Stimulated activated effector memory CD8-positive, alpha-beta T cell treated with anti-CD3 and anti-CD28 coated beads, Interleukin-12 subunit alpha, Interleukin-12 subunit beta, amount 100 ng/mL, for 72 hours (primary cell): Measurements from ENCODE around the gene SEMA3E.

Experiments used
- ATAC-seq: fragments of 150-1000 bp; cut with Tn5 transposase; 2 replicates; pipeline ENCODE4 v1.10.0; 2021
- DNase-seq, 2 donors: peaks; one replicate each; pipeline ENCODE4 v3.0.0; 2021 to 2022; ENCODE audit warnings: low spot score in 2 of 2
- H3K27ac Mint-ChIP-seq: one replicate; pipeline ENCODE4 v1.8.0; 2022; ENCODE audit warnings: mild to moderate bottlenecking, mixed read lengths
- H3K36me3 Mint-ChIP-seq: one replicate; pipeline ENCODE4 v1.8.0; 2022; ENCODE audit warnings: mild to moderate bottlenecking, mixed read lengths
- H3K4me1 Mint-ChIP-seq: one replicate; pipeline ENCODE4 v1.8.0; 2022; ENCODE audit warnings: mixed read lengths
- H3K4me3 Mint-ChIP-seq: one replicate; pipeline ENCODE4 v1.8.0; 2022; ENCODE audit warnings: mild to moderate bottlenecking, mixed read lengths
- H3K9me3 Mint-ChIP-seq: one replicate; pipeline ENCODE4 v1.8.0; 2022; ENCODE audit warnings: mixed read lengths

The SEMA3E gene

GRCh38 chr7:83547526-83547925 lies 101.4 kb downstream of the SEMA3E start:
- ATAC-seq (no peak), DNase-seq (no peak)
- Mint-ChIP-seq H3K4me3 (no peak overlapping the region), H3K27ac (no peak overlapping the region), H3K9me3 (peaks cover 18% of the 10 kb centered on the region), H3K4me1 (no peaks in the 10 kb centered on the region), H3K36me3 (no peaks in the 10 kb centered on the region)

- no peaks in the 10 kb centered on the region for H3K36me3 Mint-ChIP-seq
- no peak overlapping the region for H3K27ac Mint-ChIP-seq
- DNase-seq: no peak
Observed at GRCh38 chr7:83546586-83546985, 102.4 kb downstream of the SEMA3E start.

GRCh38 chr7:83541187-83541960 lies 107.6 kb downstream of the SEMA3E start:
- ATAC-seq: no peak
- Mint-ChIP-seq H3K36me3 (no peaks in the 10 kb centered on the region), H3K9me3 (peaks cover 22% of the 10 kb centered on the region), H3K27ac (no peak overlapping the region), H3K4me1 (no peaks in the 10 kb centered on the region), H3K4me3 (no peak overlapping the region)
- DNase-seq: no peak

More at GRCh38 chr7:83546586-83546985, 102.4 kb downstream of the SEMA3E start:
- H3K4me1 Mint-ChIP-seq: no peaks in the 10 kb centered on the region
- H3K9me3 Mint-ChIP-seq: peaks cover 21% of the 10 kb centered on the region
- ATAC-seq: no peak
- H3K4me3 Mint-ChIP-seq: no peak overlapping the region

- Mint-ChIP-seq H3K9me3 (peaks cover 11% of the 10 kb centered on the region), H3K27ac (no peak overlapping the region), H3K36me3 (no peaks in the 10 kb centered on the region), H3K4me3 (no peak overlapping the region), H3K4me1 (no peaks in the 10 kb centered on the region)
- ATAC-seq (no peak), DNase-seq (no peak)
Observed at GRCh38 chr7:83534488-83534887, 114.5 kb downstream of the SEMA3E start.

- H3K27ac Mint-ChIP-seq: no peak overlapping the region
- ATAC-seq: no peak
- H3K4me1 Mint-ChIP-seq: no peaks in the 10 kb centered on the region
- peaks cover 5% of the 10 kb centered on the region for H3K9me3 Mint-ChIP-seq
- no peaks in the 10 kb centered on the region for H3K36me3 Mint-ChIP-seq
- DNase-seq: no peak
- no peak overlapping the region for H3K4me3 Mint-ChIP-seq
Observed at GRCh38 chr7:83532219-83532618, 116.7 kb downstream of the SEMA3E start.

- Mint-ChIP-seq H3K36me3 (no peaks in the 10 kb centered on the region), H3K4me1 (no peaks in the 10 kb centered on the region), H3K27ac (no peak overlapping the region), H3K4me3 (no peak overlapping the region), H3K9me3 (peaks cover 5% of the 10 kb centered on the region)
- ATAC-seq (no peak), DNase-seq (no peak)
Observed at GRCh38 chr7:83531766-83532165, 117.2 kb downstream of the SEMA3E start.

GRCh38 chr7:83528925-83529423 lies 120.0 kb downstream of the SEMA3E start:
- no peak overlapping the region for H3K27ac Mint-ChIP-seq
- peaks cover 9% of the 10 kb centered on the region for H3K9me3 Mint-ChIP-seq
- no peak for ATAC-seq
- H3K4me1 Mint-ChIP-seq: no peaks in the 10 kb centered on the region
- no peak for DNase-seq
- H3K4me3 Mint-ChIP-seq: no peak overlapping the region
- no peaks in the 10 kb centered on the region for H3K36me3 Mint-ChIP-seq

GRCh38 chr7:83524277-83525075 lies 124.5 kb downstream of the SEMA3E start:
- DNase-seq: no peak
- Mint-ChIP-seq H3K27ac (no peak overlapping the region), H3K36me3 (no peaks in the 10 kb centered on the region), H3K9me3 (peaks cover 12% of the 10 kb centered on the region), H3K4me3 (no peak overlapping the region), H3K4me1 (no peaks in the 10 kb centered on the region)
- ATAC-seq: no peak

GRCh38 chr7:83520726-83521125 lies 128.2 kb downstream of the SEMA3E start:
- H3K36me3 Mint-ChIP-seq: no peaks in the 10 kb centered on the region
- no peak overlapping the region for H3K4me3 Mint-ChIP-seq
- H3K4me1 Mint-ChIP-seq: no peaks in the 10 kb centered on the region
- H3K9me3 Mint-ChIP-seq: peaks cover 22% of the 10 kb centered on the region
- ATAC-seq (no peak), DNase-seq (no peak)
- no peak overlapping the region for H3K27ac Mint-ChIP-seq

GRCh38 chr7:83519240-83519639 lies 129.7 kb downstream of the SEMA3E start:
- no peaks in the 10 kb centered on the region for H3K4me1 Mint-ChIP-seq
- ATAC-seq (no peak), DNase-seq (no peak)
- H3K27ac Mint-ChIP-seq: no peak overlapping the region
- no peaks in the 10 kb centered on the region for H3K36me3 Mint-ChIP-seq
- H3K9me3 Mint-ChIP-seq: peaks cover 17% of the 10 kb centered on the region
- no peak overlapping the region for H3K4me3 Mint-ChIP-seq

GRCh38 chr7:83517035-83517700 lies 131.8 kb downstream of the SEMA3E start:
- Mint-ChIP-seq H3K27ac (no peak overlapping the region), H3K9me3 (peaks cover 13% of the 10 kb centered on the region), H3K4me1 (no peaks in the 10 kb centered on the region), H3K36me3 (no peaks in the 10 kb centered on the region), H3K4me3 (no peak overlapping the region)
- DNase-seq (no peak), ATAC-seq (no peak)

GRCh38 chr7:83514977-83515376 lies 134.0 kb downstream of the SEMA3E start:
- Mint-ChIP-seq H3K36me3 (no peaks in the 10 kb centered on the region), H3K9me3 (peaks cover 15% of the 10 kb centered on the region), H3K4me3 (no peak overlapping the region), H3K4me1 (no peaks in the 10 kb centered on the region), H3K27ac (no peak overlapping the region)
- DNase-seq (no peak), ATAC-seq (no peak)

GRCh38 chr7:83509255-83510021 lies 139.5 kb downstream of the SEMA3E start:
- Mint-ChIP-seq H3K9me3 (peaks cover 9% of the 10 kb centered on the region), H3K4me1 (no peaks in the 10 kb centered on the region), H3K4me3 (no peak overlapping the region), H3K36me3 (no peaks in the 10 kb centered on the region), H3K27ac (no peak overlapping the region)
- ATAC-seq: no peak
- DNase-seq: no peak

- no peaks in the 10 kb centered on the region for H3K36me3 Mint-ChIP-seq
- peaks cover 13% of the 10 kb centered on the region for H3K9me3 Mint-ChIP-seq
- H3K4me3 Mint-ChIP-seq: no peak overlapping the region
- DNase-seq (no peak), ATAC-seq (no peak)
- H3K4me1 Mint-ChIP-seq: no peaks in the 10 kb centered on the region
- no peak overlapping the region for H3K27ac Mint-ChIP-seq
Observed at GRCh38 chr7:83504330-83504729, 144.6 kb downstream of the SEMA3E start.

- ATAC-seq: no peak
- no peaks in the 10 kb centered on the region for H3K36me3 Mint-ChIP-seq
- H3K9me3 Mint-ChIP-seq: peaks cover 13% of the 10 kb centered on the region
- no peak for DNase-seq
- no peak overlapping the region for H3K4me3 Mint-ChIP-seq
- H3K27ac Mint-ChIP-seq: no peak overlapping the region
- H3K4me1 Mint-ChIP-seq: no peaks in the 10 kb centered on the region
Observed at GRCh38 chr7:83502636-83503035, 146.3 kb downstream of the SEMA3E start.
